GM19035 (cell line): ENCODE results near the gene HNRNPH3.

ENCODE experiments used
- ATAC-seq: cut with Tn5 transposase; IDR thresholded peaks from one replicate; pipeline ENCODE4 v1.9.1; 2021; ENCODE audit not compliant: unreplicated experiment

The HNRNPH3 gene

DNA sequence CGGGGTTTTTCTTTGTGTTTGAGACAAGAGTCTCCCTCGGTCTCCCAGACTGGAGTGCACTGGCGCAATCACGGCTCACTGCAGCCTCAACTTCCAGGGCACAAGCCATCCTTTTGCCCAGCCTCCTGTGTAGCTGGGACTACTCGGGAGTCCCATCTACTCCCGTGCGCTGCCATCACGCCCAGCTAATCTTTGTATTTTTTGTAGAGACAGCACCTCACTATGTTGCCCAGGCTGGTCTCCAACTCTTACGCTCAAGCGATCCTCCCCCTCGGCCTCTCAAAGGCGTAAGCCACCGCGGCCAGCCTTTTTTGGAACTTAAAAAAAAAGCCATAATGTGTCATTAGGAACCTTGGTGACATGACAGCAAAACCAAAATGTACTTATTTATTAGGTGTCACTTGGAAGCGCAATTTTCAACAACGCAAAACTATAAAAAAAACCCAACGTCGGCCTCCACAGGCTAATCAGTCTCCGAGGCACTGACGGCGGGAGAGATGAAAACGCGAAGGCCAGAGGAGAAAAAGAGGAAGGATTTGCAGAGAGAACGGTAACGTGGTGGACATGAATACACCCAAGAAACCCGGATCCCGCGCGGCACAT lies 911 bp upstream of the HNRNPH3 start:
- ATAC-seq, result no peak

DNA sequence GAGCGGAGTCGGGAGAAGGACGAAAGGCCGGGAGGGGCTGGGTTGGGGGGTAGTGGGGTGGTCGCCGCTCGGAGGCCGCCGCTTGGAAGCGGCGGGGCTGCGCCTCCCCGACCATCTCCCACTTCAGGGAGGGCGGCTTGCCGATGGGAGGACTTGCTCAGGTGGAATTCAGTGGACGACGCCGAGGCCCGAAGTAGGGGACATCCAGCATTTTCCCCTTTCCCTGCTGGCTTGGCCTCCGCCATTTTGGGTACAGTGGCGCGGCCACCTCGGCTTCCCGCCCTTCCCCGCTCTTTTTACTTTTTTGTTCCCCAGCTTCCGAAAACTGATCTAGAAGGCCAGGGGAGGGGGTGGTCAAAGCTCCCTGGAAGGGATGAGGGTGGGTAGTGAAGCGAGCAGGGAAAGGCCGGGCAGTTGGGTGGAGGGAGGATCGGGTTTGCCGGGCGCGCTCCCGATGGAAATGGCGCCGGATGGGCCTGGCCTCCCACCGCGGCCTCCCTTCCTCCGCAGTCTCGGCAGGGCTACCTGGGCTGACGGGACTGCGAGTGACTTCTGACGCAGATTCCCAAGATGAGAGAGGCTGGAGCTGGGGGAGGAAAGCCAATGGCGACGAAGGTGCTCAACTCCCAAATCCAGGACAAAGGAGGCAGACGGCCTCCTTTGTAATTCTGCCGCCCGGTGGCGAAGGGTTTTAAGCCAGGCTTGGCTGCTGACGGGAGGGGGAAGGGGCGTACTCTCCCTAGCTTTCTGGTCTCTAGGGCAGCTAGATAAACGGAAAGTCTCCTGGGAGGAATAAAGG lies 594 bp downstream of the HNRNPH3 start, which contains the start of gene PBLD:
Gene PBLD (minus strand): TSS at position 670 of the 799 bp plus-strand sequence. CDS start 26,084 bp downstream, outside the sequence.
- ATAC-seq, result peak; percentile 21

DNA sequence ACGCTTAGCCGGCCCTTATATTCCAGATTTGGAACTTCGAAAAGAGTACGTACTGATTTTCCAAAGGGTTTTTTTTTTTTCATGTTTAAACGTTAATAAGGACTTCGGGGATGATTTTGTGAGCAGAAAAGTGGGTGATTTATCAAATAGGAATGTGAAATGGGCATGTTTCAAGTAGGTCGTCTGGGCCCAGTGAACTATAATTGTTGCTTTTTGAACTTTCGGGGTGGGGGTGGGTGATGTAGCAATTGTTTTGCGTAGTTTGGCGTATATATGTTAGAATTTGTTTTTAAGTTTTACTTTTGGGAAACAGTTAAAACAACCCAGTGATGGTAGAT lies 1.2 kb downstream of the HNRNPH3 start:
- ATAC-seq, result no peak

DNA sequence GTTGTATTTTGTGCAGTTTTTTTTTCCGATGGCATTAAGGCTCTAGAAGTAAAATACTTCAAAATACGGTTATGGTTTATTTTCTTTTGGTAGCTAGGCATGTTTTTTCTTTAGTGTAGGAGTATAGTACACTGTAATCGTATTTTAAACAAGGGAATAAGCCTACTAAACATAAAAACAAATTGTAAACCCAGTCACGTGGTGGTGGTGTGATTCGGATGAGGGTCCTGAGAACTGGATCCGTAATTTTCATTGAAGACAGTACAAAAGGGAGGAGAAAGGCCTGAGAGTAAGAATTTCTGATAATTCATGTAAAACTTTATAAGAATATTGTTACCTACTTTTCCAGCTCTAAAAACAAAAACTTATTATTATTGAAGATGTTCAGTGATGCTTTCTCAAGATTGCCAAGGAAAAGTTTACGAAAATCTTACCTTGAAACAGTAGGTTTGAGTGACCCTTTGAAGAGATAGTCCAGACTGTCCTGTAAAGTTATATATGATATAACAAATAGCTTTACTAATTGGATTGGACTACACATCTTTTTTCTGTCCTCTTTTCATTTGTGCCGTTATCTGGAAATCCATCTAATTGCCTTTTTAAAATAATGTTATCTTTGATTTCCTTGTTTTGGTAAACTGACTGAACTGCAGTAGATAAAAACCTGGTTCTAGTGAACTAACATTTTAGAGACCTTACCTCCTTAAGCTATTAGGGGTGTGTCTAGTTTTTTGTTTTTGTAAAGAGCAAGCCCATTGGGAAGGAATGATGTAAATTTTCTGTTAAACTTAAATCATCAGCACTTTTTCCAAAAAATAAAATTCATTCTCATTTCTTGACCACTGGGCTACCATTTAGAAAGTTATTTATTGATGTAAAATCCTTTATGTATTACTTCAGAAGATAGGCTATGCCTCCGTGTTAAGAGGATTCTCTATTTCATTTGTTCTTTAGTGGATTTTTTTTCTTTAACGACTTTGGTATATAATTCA lies 1.9 kb downstream of the HNRNPH3 start:
- no peak for ATAC-seq

DNA sequence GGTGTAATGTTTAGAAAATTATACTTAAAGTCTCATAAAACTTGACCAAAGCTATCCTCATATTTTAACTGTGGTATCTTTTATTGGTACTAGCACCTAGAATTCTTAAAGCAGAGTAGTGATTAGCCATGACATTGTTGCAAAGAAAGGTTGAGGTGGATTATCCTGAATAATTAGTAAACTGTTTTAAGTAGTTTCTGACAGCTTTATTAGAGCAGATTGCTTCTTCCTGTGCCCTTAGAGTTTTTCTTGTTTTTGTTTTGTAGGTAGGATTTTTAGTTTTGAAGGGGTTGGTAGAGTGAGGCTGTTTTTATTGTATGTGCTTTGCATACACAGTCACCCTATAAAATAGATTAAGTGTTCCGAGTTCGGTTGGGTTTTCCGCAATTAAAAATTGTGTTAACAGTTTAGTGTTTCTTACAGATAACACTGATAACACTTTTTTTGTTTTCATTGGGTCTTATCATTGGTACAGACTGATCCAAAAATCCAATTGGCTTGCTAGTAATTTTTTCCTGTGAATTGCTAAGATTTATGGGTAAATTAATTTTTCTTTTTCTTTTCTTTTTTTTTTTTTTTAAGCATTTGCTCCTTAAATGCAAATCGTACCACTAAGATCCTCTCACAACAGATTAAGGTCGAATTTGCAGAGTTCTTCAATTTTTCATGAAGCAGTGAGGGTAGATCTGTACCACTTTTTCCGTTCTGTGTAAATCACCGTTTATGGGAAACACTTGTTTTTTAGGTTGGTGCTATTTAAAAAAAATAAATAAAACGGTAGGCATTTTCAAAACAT lies 3.0 kb downstream of the HNRNPH3 start:
- no peak for ATAC-seq

DNA sequence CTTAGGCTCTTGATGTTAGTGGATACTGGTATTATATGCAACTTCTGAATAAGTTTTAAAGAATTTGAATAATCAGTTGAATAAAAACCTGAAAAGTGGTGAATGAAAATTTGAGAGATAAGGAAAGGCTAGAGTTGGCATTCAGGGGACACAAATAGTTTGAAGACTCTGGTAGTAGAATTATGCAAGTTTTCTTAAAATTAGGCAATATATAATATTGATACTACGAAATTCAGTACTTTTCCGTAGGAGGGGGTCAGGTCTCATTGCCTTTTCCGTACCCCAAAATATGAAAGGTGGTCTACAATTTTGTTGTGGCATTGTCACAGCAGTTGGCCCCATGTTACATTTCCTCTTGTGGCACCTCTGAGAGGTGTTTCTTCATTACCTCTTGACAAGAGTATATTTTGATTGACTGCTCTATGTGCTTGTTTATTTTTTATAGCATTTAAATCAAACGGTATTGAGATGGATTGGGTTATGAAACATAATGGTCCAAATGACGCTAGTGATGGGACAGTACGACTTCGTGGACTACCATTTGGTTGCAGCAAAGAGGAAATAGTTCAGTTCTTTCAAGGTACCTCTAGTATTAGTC lies 5.0 kb downstream of the HNRNPH3 start:
- ATAC-seq, result no peak

DNA sequence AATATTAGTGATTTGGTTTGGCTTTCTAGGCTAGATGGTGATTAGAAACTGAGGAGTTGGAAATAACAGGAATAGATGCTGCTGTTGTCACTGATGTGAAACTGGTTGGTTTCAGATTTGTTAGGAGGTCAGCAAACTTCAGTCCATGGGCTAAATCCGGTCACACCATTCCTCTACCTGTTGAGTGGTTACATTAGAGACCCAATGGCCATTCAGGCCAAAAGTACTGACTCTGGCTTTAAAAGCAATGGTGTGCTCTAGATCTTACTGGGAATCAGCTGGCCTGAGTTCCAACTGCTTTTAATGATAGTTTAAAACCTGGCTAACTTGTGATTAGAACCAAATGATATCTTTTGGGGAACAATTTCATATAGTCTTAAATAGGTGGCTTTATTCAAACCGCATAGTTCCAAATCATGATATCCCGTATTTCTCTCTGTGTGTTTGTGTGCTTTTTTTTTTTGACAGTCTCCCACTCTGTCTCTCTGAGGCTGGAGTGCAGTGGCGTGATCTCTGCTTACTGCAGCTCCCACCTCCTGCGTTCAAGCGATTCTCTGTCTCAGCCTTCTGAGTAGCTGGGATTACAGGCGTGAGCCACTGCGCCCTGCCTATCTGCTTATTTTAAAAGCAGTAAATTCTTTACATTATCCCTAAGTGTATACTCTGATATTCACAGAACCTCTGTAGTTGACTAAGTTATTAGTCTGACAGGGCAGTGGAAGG lies 8.7 kb downstream of the HNRNPH3 start:
- ATAC-seq, result no peak

DNA sequence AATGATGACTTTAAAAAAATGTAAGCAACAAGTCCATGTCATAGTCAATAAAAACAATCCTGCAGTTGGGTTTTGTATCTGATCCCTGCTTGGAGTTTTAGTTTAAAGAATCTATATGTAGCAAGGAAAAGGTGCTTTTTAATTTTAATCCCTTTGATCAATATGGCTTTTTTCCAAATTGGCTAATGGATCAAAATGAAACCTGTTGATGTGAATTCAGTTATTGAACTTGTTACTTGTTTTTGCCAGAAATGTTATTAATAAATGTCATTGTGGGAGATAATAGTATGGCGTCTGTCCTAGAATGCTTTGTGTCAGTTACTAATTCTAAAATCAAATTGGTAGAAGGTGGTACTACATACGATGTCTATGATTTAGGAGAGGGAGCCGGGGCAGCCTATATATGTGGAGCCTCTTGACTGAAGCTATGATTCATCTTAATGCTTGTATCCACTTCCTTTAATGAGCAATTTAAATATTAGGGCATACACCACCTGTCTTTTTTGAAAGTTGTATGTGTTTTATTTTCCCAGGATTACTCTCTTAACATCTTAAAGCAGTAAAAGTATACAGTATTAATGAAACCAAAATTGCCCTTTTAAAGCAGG lies 11.1 kb downstream of the HNRNPH3 start:
- no peak for ATAC-seq

DNA sequence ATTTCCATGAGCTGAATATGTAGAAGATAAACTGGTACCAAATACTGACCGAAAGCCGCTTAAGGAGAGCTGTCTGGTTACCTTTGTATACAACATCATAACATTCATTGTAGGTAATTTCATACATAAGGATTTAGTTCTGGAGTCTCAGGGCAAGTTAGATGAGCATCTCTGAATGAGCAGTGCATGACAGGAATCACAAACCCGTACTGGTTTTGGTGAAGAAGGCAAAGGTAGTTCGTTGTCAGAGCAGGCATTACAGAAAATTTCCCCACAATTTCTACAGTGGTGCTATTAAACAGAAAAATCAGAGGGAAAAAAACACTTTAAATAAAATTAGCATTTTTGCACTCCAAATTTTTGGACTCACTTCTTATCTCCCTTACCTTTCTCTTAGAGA lies 13.8 kb downstream of the HNRNPH3 start:
- no peak for ATAC-seq

DNA sequence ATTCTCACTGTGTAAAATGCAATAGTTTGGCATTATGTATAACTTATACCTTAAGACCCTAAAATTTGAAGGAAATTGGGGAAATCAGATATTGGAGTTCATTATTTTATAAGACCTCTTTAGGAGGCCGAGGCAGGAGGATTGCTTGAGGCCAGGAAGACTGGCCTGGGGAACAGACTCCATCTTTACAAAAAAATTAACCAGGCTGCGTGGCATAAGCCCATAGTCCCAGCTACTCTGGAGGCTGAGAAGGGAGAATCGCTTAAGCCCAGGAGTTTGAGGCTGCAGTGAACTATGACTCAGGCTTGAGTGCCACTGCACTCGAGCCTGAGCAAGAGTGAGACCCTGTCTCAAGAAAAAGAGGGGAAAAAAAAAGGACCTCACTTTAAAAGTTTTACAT lies 14.9 kb downstream of the HNRNPH3 start:
- ATAC-seq, result no peak

DNA sequence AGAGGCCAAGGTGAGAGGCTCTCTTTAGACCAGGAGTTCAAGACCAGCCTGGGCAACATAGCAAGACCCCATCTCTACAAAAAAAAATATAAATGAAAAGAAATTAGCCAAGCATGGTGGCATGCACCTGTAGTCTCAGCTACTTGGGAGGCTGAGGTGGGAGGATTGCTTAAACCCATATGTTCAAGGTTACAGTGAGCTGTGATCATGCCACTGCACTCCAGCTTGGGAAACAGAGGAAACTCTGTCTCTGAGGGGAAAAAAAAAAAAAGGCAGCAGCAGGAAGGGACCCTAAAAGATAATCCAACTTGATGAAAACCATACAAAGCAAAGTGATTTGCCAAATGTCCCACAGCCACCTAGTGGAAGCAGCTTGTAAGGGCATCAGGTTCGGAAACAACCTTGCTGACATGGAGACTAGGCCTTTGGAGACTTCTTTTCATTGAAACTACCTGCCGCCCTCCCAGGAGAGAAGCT lies 16.4 kb downstream of the HNRNPH3 start:
- ATAC-seq, result peak; percentile 66

DNA sequence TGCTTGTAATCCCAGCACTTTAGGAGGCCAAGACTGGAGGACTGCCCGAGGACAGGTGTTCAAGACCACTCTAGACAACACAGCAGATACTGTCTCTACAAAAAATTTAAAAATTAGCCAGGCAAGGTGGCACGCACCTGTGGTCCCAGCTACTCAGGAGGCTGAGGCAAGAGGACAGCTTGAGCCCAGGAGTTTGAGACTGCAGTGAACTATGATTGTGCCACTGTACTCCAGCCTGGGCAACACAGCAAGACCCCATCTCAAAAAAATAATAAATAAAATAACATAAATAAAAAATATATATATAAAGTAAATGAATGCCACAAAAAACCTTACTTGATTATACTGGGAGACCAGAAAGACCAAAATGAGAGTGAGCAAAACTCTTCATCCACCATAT lies 21.7 kb downstream of the HNRNPH3 start:
- no peak for ATAC-seq

DNA sequence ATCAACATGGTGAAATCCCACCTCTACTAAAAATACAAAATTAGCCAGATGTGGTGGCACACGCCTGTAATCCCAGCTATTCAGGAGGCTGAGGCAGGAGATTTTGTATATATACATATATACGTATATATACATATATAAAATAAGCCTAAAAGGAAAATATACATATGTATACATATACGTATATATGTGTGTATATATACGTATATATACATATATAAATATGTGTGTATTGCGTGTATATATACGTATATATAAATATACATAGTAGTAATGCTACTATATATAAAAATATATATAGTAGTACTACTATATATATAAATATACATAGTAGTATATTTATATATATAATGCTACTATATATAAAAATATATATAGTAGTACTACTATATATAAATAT lies 27.3 kb downstream of the HNRNPH3 start:
- ATAC-seq, result no peak

DNA sequence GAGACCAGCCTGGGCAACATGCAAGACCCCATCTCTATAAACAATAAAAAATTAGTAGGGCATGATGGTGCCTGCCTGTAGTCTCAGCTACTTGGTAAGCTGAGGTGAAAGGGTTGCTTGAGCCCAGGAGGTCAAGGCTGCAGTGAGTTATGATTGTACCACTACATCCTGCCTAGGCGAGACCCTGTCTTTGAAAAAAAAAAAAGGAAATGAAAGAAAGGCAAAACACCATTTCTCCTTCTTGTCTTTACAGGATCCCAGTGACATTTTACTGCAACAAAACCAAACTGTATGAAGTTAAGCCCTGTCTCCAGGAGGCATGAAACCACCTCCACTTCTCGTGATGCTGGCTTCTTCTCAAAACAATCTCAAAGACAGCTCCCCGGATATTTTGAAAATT lies 30.7 kb downstream of the HNRNPH3 start:
- ATAC-seq, result no peak

DNA sequence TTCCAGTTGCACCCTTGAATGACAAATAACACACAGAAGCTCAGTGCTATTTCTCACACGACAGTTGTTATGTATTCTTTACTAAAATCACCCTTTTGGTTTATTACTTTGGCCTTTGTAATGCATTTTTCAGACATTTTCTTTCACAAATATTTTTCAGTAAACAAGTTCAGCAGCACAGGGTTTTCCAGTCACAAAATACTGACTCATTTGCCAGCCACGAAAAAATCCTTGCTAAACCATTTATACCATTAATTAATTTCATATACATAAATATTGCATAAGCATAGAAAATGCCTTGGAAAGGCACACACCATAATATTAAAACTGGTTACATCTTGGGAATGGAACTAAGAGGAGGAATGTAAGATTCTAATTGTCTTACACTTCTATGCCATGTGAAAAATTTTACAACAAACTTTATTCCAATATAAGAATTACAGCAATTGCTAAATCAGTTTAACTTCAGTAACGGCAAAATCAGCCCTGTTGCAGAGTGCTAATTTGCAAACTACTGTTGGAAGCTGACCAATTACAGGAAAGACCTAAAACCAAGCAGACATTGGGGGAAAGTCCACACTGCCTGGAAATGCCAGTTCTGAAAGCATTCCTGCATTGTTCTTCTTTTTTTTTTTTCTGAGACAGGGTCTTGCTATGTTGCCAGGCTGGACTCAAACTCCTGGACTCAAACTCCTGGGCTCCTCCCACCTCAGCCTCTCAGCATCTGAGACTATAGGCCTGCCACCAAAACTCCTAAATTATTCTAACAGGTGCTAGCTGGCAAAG lies 32.4 kb downstream of the HNRNPH3 start:
- no peak for ATAC-seq

DNA sequence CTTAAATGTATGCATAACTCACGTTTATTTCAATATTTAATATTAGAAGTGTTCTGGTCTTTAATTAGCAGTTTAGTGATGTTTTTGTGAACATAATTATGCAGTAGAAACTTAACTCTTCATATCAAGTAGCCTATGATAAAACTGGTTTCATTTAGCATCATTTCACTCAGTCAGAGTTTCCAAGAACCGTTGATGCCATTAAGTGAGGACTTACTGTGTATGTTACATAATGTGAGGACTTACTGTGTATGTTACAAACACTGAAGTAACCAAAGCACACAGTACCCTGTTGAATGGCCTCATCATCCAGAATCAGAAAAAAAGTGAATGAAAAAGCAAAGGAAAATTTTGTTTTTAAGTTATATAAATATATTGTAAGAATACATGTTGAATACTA lies 33.7 kb downstream of the HNRNPH3 start:
- no peak for ATAC-seq

DNA sequence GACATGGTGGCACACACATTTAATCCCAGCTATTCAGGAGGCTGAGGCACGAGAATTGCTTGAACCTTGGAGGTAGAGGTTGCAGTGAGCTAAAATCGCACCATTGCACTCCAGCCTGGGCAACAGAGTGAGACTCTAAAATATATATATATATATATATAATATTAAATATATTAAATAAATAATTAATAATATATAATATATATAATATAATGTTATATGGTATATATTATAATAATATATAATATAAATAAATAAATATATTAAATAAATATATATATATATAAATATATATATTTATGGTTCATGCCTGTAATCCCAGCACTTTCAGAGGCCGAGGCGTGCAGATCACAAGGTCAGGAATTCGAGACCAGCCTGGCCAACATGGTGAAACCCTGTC lies 34.7 kb downstream of the HNRNPH3 start:
- no peak for ATAC-seq

DNA sequence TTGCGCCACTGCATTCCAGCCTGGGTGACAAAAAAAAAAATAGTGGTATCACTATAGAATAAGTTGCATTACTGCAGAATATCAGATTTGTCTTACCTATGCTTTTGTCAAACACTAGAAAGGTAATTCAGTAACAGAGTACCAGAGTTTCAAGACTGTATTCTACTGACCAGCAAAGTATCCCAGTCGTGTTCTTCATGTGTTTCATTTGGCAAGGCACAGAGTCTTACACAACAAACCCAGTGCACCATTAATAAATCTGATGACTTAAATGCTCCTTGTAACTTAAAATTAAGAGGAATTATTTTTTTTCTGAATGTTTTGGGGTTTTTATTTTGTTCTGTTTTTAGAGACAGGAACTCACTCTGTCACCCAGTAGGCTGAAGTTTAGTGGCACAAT lies 35.3 kb downstream of the HNRNPH3 start:
- no peak for ATAC-seq
